HEK293 (cell line): ENCODE data around the gene FRYL.

Source experiments
- CTCF ChIA-PET: fragments of 350-600 bp; formaldehyde crosslinking; extraction: SDS; loops from one replicate; lab custom pipeline; 2021; ENCODE audit warnings: antibody characterized with exemption; lab: Yijun Ruan, JAX
- POLR2A ChIA-PET: fragments of 300-600 bp; formaldehyde crosslinking; extraction: SDS; loops from one replicate; lab custom pipeline; 2020; ENCODE audit warnings: antibody characterized with exemption, inconsistent platforms; lab: Yijun Ruan, JAX
- H3K27ac ChIP-seq: fragments of 200-500 bp; sonication (Bioruptor generic); 2 replicates; pipeline ENCODE4 v1.5.1; 2014; ENCODE audit warnings: low read depth, low read length, control low read depth, inconsistent platforms; ENCODE audit errors: extremely low read depth
- H3K36me3 ChIP-seq, 2 experiments: fragments of 200-500 bp in 1 of 2; sonication (Bioruptor generic) in 1 of 2; 1 replicate in 1 of 2; 2 replicates in 1 of 2; pipeline ENCODE4 v1.5.1; 2014 to 2017; ENCODE audit warnings: inconsistent platforms in 2 of 2, low read length in 2 of 2; ENCODE audit not compliant: control insufficient read depth in 2 of 2, insufficient read depth in 1 of 2
- H3K4me1 ChIP-seq: fragments of 200-500 bp; sonication (Bioruptor generic); 2 replicates; pipeline ENCODE4 v1.5.1; 2014; ENCODE audit warnings: mild to moderate bottlenecking, low read length, inconsistent platforms; ENCODE audit not compliant: control insufficient read depth, insufficient read depth
- H3K4me3 ChIP-seq: 2 replicates; pipeline ENCODE4 v1.5.1; 2011; ENCODE audit warnings: low read depth, mild to moderate bottlenecking, control low read depth, low read length, moderate library complexity
- H3K9me3 ChIP-seq: fragments of 200-500 bp; sonication (Bioruptor generic); 2 replicates; pipeline ENCODE4 v1.5.1; 2014; ENCODE audit warnings: low read depth, low read length, inconsistent platforms; ENCODE audit not compliant: control insufficient read depth, insufficient read depth
- AEBP2 ChIP-seq: fragments of 450-650 bp; formaldehyde crosslinking; IDR thresholded peaks from 2 replicates; pipeline ENCODE4 v1.5.1; 2016; ENCODE audit warnings: missing biosample characterization, missing genetic modification characterization, borderline replicate concordance
- CTCF ChIP-seq: fragments of 450-650 bp; formaldehyde crosslinking; IDR thresholded peaks from 2 replicates; pipeline ENCODE4 v1.5.1; 2016; ENCODE audit warnings: missing biosample characterization, missing genetic modification characterization
- KLF1 ChIP-seq: fragments of 450-650 bp; formaldehyde crosslinking; IDR thresholded peaks from 2 replicates; pipeline ENCODE4 v1.5.1; 2016; ENCODE audit warnings: missing biosample characterization, missing genetic modification characterization
- OSR2 ChIP-seq: fragments of 450-650 bp; formaldehyde crosslinking; IDR thresholded peaks from 2 replicates; pipeline ENCODE4 v1.5.1; 2016; ENCODE audit warnings: missing biosample characterization, missing genetic modification characterization
- PRDM1 ChIP-seq: fragments of 450-650 bp; formaldehyde crosslinking; IDR thresholded peaks from 2 replicates; pipeline ENCODE4; 2016; ENCODE audit warnings: missing biosample characterization, missing genetic modification characterization
- SETDB1 ChIP-seq: IDR thresholded peaks from one replicate; pipeline ENCODE4 v1.6.1; 2017; ENCODE audit warnings: mild to moderate bottlenecking, low read length, moderate library complexity, mixed read lengths; ENCODE audit not compliant: insufficient read length
- ZBTB26 ChIP-seq: fragments of 450-650 bp; formaldehyde crosslinking; optimal IDR thresholded peaks from 2 replicates; pipeline ENCODE3; 2016; ENCODE audit warnings: missing biosample characterization, mild to moderate bottlenecking, missing genetic modification characterization
- ZEB2 ChIP-seq: fragments of 450-650 bp; formaldehyde crosslinking; IDR thresholded peaks from 2 replicates; pipeline ENCODE4 v1.5.1; 2016; ENCODE audit warnings: missing biosample characterization, missing genetic modification characterization
- ZFP37 ChIP-seq: fragments of 450-650 bp; formaldehyde crosslinking; IDR thresholded peaks from 2 replicates; pipeline ENCODE4 v1.5.1; 2016; ENCODE audit warnings: missing biosample characterization, missing genetic modification characterization
- ZNF132 ChIP-seq: fragments of 450-650 bp; formaldehyde crosslinking; IDR thresholded peaks from 2 replicates; pipeline ENCODE4 v1.5.1; 2017; ENCODE audit warnings: missing biosample characterization, missing genetic modification characterization, borderline replicate concordance
- ZNF184 ChIP-seq: fragments of 450-650 bp; IDR thresholded peaks from 2 replicates; pipeline ENCODE4 v1.5.1; 2018; ENCODE audit warnings: missing biosample characterization, mild to moderate bottlenecking, missing genetic modification characterization
- ZNF585B ChIP-seq: fragments of 450-650 bp; formaldehyde crosslinking; IDR thresholded peaks from 2 replicates; pipeline ENCODE4 v1.5.1; 2016; ENCODE audit warnings: missing biosample characterization, missing genetic modification characterization
- ZNF830 ChIP-seq: fragments of 450-650 bp; IDR thresholded peaks from 2 replicates; pipeline ENCODE4 v1.5.0; 2018; ENCODE audit warnings: missing biosample characterization, missing genetic modification characterization, low read depth, mild to moderate bottlenecking, moderate library complexity
- ZXDB ChIP-seq: fragments of 450-650 bp; formaldehyde crosslinking; IDR thresholded peaks from 2 replicates; pipeline ENCODE4 v1.5.1; 2016; ENCODE audit warnings: missing biosample characterization, missing genetic modification characterization
- TF ChIP-seq, protein P1 (sequence below): fragments of 450-650 bp; formaldehyde crosslinking; IDR thresholded peaks from 2 replicates; pipeline ENCODE4 v1.5.1; 2016; ENCODE audit warnings: missing biosample characterization, missing genetic modification characterization
- TF ChIP-seq, protein P2 (sequence below): fragments of 450-650 bp; formaldehyde crosslinking; conservative IDR thresholded peaks from 2 replicates; pipeline ENCODE4 v1.5.1; 2016; ENCODE audit warnings: low read depth, missing biosample characterization, missing genetic modification characterization

FRYL gene

DNA sequence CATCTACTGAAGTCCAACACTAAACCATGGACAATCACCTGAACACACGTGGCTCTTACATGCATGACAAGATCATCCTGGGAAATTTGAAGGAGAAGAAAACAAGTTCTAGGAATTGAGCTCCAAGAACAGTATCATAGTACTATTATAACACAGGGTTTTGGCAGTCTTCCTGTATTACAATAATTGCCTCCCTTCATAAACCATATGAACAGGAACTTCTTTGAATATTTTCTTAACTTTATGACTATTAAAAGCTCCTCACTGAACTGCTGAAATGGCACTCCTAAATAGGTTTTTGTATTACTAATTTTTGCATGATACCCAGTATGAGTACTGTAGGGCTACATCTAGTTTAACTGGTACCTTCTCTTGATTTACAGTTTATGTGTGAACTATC lies 160.0 kb downstream of the FRYL start:
- TF ChIP-seq ZBTB26 (tag by site-specific recombination) (no peak), PRDM1 (tag by site-specific recombination) (no peak)
- Histone ChIP-seq H3K27ac (no peak overlapping the region), H3K9me3 (no peaks in the 10 kb centered on the region), H3K4me1 (no peaks in the 10 kb centered on the region), H3K36me3 (peaks cover 0 to 12% of the 10 kb centered on the region in 2 experiments; a peak in 1 of 3 replicates), H3K4me3 (no peak overlapping the region)
- POLR2A ChIA-PET: no interaction called here
- CTCF ChIA-PET: interaction anchor here (0.9 to 1.0 kb wide), 2 partner anchors 57 to 343 kb away, joined by 3 read pairs; no protein-coding TSS in a partner anchor

DNA sequence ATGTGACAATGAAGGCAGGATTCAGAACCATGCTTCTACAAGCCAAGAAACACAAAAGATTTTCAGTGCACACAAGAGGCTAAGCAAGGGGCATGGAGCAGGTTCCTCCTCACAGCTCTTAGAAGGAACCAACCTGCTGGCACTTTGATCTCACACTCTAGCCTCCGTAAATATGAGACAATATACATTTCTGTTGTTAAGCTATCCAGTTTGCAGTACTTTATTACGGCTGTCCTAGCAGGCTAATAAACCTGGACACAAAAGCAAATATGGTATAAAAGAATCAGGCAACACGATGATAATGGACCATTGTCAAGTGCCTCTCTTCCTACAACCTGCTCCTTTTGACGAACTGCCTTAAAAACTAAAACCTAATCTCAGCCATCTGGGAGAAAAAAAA lies 175.6 kb downstream of the FRYL start:
- Histone ChIP-seq H3K4me1 (peaks cover 2% of the 10 kb centered on the region; the same call in 1 of the 2 replicates), H3K27ac (no peak overlapping the region), H3K9me3 (no peaks in the 10 kb centered on the region), H3K36me3 (no peaks in the 10 kb centered on the region), H3K4me3 (no peak overlapping the region)
- TF ChIP-seq PRDM1 (tag by site-specific recombination) (no peak), AEBP2 (tag by site-specific recombination) (no peak)
- ChIA-PET CTCF (no interaction called here), POLR2A (no interaction called here)

DNA sequence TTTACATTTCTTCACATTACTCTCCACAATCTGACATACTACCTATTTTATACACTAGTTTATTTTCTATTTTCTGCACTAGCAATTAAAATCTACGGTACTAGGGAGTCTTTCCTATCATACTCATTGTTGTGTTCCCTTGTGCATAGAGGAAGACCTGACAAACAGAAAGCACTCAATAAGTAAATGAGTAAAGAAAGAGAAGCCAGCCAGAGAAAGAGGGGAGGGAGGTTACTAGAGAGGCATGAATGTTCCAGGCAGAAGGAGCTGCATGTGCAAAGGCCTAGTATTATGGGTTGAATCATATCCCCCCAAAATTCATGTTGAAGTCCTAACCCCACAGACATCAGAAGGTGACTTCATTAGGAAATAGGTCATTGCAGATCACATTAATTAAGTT lies 176.0 kb downstream of the FRYL start:
- ChIA-PET CTCF (no interaction called here), POLR2A (no interaction called here)
- Histone ChIP-seq H3K27ac (no peak overlapping the region), H3K4me3 (no peak overlapping the region), H3K9me3 (no peaks in the 10 kb centered on the region), H3K36me3 (no peaks in the 10 kb centered on the region), H3K4me1 (peaks cover 2% of the 10 kb centered on the region; the same call in 1 of the 2 replicates)
- TF ChIP-seq SETDB1 (no peak), ZNF132 (tag by site-specific recombination) (no peak), ZNF830 (tag by site-specific recombination) (no peak), ZFP37 (tag by site-specific recombination) (no peak), ZNF585B (no peak), ZXDB (tag by site-specific recombination) (no peak), KLF1 (tag by site-specific recombination) (no peak), OSR2 (tag by site-specific recombination) (no peak), ZEB2 (tag by site-specific recombination) (no peak), ZNF184 (tag by site-specific recombination) (no peak), CTCF (tag by site-specific recombination) (no peak)
- TF ChIP-seq, protein P1, sequence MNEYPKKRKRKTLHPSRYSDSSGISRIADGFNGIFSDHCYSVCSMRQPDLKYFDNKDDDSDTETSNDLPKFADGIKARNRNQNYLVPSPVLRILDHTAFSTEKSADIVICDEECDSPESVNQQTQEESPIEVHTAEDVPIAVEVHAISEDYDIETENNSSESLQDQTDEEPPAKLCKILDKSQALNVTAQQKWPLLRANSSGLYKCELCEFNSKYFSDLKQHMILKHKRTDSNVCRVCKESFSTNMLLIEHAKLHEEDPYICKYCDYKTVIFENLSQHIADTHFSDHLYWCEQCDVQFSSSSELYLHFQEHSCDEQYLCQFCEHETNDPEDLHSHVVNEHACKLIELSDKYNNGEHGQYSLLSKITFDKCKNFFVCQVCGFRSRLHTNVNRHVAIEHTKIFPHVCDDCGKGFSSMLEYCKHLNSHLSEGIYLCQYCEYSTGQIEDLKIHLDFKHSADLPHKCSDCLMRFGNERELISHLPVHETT (tag by site-specific recombination): no peak
- TF ChIP-seq, protein P2, sequence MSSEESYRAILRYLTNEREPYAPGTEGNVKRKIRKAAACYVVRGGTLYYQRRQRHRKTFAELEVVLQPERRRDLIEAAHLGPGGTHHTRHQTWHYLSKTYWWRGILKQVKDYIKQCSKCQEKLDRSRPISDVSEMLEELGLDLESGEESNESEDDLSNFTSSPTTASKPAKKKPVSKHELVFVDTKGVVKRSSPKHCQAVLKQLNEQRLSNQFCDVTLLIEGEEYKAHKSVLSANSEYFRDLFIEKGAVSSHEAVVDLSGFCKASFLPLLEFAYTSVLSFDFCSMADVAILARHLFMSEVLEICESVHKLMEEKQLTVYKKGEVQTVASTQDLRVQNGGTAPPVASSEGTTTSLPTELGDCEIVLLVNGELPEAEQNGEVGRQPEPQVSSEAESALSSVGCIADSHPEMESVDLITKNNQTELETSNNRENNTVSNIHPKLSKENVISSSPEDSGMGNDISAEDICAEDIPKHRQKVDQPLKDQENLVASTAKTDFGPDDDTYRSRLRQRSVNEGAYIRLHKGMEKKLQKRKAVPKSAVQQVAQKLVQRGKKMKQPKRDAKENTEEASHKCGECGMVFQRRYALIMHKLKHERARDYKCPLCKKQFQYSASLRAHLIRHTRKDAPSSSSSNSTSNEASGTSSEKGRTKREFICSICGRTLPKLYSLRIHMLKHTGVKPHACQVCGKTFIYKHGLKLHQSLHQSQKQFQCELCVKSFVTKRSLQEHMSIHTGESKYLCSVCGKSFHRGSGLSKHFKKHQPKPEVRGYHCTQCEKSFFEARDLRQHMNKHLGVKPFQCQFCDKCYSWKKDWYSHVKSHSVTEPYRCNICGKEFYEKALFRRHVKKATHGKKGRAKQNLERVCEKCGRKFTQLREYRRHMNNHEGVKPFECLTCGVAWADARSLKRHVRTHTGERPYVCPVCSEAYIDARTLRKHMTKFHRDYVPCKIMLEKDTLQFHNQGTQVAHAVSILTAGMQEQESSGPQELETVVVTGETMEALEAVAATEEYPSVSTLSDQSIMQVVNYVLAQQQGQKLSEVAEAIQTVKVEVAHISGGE: no peak
